IPS-11a (cell line): ENCODE measurements around the gene MICAL1.

ENCODE experiments used
- H3K4me3 ChIP-seq: one replicate; pipeline ENCODE4 v1.5.1; 2013; ENCODE audit warnings: low read depth, low read length, control low read depth

Gene MICAL1

DNA sequence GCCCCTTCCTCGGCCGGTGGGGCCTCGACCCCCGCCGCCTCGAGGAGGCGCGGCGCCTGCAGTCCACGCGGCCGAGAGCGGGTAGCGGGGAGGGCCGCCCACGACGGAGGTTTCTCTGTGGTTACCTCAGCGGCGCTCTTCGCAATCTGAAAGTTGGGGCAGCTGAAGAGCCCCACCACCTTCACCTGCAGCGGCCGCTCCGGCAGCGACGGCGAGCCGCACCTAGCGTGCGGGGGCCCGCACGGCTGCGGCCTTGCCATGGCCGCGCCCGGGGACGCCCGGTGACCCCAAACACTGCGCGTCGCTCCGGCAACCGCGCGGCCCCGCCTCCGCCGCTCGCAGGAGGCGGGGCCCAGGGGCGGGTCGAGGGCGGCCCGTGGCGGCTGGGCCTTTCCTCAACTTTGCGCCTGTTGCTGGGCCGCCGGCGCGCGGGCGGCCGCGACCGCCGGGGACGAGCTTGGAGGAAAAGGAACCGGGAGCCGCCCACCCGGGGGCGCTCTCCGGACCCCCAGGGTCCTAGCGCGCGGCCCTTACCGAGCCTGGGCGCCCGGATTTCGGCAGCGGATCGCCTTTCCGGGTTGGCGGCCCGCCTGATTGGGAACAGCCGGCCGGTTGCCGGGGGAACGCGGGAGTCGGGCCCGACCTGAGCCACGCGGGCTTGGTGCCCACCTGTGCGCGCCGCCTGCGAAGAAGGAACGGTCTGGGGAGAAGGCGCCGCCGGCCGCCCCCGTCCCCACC, 15.1 kb downstream of the MICAL1 start, which contains the start of the genes PPIL6 and SMPD2:
TSS of gene PPIL6 (minus strand) at position 298 of the 738 bp plus-strand sequence. CDS start at position 260, 38 bp downstream.
TSS of gene SMPD2 (plus strand) at position 394 of the 738 bp plus-strand sequence. CDS start 398 bp downstream, outside the sequence.
- H3K4me3 ChIP-seq: peak within 1 kb of the TSS; percentile 84

GRCh38 chr6:109436041-109436440, 19.5 kb downstream of the MICAL1 start:
- H3K4me3 ChIP-seq: no peak overlapping the region

DNA sequence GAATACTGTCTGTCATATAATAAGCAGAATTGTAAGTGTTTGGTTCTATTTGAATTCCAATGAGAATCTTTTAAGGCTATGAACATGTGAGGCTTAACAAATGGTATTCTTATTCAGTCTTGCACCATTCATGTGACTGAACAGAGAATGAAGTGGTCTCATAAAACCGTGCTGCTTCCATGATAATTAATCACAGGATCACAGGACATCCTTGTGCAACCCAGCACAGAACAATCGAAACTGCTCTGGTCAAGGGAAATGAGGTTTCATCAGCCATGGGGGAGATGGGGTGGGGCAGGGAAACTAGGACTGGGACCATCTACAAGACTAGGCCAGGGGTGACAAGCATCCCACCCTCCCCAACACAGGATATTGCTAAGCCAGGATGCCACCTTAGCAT, 21.1 kb downstream of the MICAL1 start:
- H3K4me3 ChIP-seq: no peak overlapping the region

GRCh38 chr6:109429496-109429895, 26.1 kb downstream of the MICAL1 start:
- H3K4me3 ChIP-seq: no peak overlapping the region

- H3K4me3 ChIP-seq: no peak overlapping the region
These were observed 26.6 kb downstream of the MICAL1 start for GRCh38 chr6:109428889-109429477.

GRCh38 chr6:109424946-109425345, 30.6 kb downstream of the MICAL1 start:
- no peak overlapping the region for H3K4me3 ChIP-seq

DNA sequence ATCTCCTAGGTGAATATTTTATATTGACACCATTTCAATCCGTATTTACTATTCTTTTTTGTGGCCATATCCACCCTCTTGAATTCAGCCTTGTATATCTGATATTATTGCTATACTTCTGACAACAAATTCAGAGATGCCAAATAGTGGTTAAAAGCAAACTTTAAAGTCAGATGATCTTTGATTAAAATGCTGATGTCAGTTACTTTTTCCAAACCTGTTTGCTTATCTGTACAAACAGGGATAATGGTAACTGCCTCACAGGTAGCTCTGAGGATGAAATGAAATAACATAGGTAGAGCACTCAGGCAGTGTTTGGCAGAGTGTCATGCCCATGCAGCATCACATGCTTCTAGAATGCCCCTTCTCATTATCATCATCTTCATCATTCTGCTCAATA, 34.4 kb downstream of the MICAL1 start:
- H3K4me3 ChIP-seq: no peak overlapping the region

DNA sequence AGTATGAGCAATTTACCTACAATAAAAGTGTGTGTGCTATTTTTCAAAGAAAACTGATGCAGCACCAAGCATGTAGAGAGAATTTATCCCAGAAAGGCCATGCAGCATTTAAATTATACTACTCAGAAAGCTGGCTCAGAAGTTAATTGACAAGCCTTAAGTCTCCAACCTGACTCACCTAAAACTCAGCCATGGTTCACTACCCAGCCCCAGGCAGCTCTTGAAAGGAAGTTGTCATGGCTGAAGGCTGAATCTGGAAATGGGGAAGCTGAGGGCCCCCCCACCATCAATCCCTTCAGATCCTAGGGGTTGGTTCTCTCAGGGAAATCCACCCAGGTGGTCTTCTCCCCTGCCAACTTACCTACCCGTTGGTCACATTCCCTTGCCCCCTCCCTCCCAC, 34.8 kb downstream of the MICAL1 start:
- H3K4me3 ChIP-seq: no peak overlapping the region

DNA sequence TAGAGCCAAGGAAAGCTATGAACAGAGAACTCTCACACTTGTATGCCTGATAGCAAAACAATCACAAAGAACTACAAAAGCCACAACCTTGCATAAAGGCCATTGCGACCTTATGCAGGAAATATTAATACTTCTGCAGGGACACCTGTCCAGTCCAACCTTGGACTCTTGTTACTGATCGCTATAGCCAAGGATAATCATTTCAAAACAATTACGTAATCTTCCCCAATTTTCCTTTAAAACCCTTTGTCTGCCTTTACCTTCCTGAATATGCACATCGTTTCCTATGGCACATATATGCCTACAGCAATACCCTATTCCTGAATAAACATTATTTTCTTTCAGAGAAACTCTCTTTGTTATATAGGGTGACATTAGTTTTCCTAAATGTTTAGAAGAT, 37.9 kb downstream of the MICAL1 start:
- H3K4me3 ChIP-seq: no peak overlapping the region

- no peak overlapping the region for H3K4me3 ChIP-seq
These were observed 44.5 kb downstream of the MICAL1 start for GRCh38 chr6:109411034-109411433.

DNA sequence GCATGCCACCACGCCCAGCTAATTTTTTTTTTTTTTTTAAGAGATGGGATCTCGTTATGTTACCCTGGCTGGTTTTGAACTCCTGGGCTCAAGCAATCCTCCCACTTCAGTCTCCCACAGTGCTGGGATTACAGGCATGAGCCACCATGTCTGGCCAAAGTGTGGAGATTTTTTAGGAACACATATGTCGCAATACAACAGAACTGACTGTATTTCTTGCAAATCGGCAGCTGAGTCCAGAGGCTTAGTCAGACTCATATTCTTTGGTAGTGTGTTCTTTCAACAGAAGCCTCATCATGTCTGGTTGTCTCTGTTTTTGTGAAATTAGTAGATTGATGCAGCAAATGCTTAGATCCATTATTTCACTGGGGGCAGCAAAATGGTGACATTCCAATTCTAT, 49.4 kb downstream of the MICAL1 start:
- no peak overlapping the region for H3K4me3 ChIP-seq

GRCh38 chr6:109397020-109397419, 58.6 kb downstream of the MICAL1 start:
- H3K4me3 ChIP-seq: no peak overlapping the region

DNA sequence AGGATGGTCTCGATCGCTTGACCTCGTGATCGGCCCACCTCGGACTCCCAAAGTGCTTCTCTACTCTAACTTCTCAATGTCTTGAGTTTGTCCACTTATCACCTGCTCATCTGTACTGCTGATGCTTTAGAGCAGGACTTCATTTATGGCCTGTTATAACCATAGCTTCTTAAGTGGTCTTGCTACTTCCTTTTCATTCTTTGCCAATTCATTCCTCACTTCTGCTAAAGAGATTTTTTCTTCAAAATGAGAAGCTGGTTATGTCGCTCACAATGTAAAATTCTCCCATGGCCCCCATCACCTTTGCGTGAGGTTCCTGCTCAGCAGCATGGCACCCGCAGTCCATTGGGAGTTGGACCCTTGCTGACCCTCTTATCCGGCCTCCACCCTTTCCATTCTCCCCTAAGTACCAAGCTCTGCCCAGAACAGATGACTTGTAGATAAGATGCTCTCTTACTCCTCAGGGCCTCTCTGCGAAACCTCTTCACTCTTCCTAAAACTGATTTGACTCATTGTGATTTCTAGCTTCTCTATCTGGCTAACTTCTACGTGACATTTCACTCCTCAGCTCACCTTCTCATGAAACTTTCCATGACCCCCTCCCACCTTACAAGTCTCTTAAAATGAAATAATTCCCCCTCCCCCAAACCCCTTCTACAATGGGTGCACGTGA, 59.4 kb downstream of the MICAL1 start:
- H3K4me3 ChIP-seq: no peak overlapping the region
